ENCODE data around the gene FGF16.
"Not testable (repeated sequence)": the region's sequence is repeated elsewhere in the genome, so short reads cannot be mapped to it uniquely, and the experiment has no call there.

The FGF16 gene

DNA sequence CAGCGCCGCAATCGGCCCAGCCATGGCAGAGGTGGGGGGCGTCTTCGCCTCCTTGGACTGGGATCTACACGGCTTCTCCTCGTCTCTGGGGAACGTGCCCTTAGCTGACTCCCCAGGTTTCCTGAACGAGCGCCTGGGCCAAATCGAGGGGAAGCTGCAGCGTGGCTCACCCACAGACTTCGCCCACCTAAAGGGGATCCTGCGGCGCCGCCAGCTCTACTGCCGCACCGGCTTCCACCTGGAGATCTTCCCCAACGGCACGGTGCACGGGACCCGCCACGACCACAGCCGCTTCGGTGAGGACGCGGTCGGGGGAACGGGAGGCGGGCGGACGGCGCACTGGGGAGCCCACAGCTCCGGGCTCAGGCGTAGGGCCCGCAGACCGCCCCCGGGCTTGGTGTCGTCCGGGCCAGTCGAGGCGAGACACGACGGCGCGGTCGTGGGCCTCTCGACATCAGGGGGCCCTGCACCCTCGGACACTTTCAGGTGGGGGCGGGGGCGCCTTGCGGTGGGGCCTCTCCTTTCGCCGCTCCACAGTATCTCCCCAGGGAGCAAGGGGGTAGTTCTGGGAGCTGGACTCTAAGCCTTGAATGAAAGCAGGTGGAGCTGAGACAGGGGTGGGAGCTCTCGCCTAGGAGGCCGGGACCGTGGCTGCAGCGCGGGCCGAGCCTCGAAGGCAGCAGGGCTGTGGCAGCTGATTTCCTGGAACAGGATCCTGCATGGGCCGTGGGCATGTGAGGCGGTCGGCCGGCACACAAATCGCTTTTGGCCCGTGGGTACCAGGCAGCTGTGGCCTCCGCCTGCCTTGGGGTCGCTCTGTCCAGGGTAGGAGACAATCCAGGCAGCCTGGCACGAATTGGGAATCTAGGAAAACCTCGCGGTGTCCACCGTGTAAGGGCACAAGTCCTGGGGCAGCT, 722 bp downstream of the FGF16 start:
- Histone ChIP-seq H3K27ac (ENCODE audit: low read length) (no peak overlapping the region), H3K4me1 (ENCODE audit: control insufficient read depth in 1 of 2, insufficient read depth in 2 of 2, low read length in 2 of 2) (peaks cover 0 to 14% of the 10 kb centered on the region in 2 donors), H3K9me3 (ENCODE audit: control insufficient read depth in 1 of 2, low read length in 2 of 2) (no peaks in the 10 kb centered on the region), H3K36me3 (ENCODE audit: control insufficient read depth in 1 of 2, insufficient read depth in 2 of 2, low read length in 2 of 2) (no peaks in the 10 kb centered on the region), H3K4me3 (ENCODE audit: low read depth in 1 of 2, low read length in 2 of 2) (peak overlapping the region in 1 of 2 donors; percentile 56), H3K27me3 (ENCODE audit: low read depth, low read length) (no peaks in the 10 kb centered on the region)

- Histone ChIP-seq H3K9me3 (ENCODE audit: control insufficient read depth in 1 of 2, low read length in 2 of 2) (no peaks in the 10 kb centered on the region), H3K27me3 (ENCODE audit: low read depth, low read length) (no peaks in the 10 kb centered on the region), H3K27ac (ENCODE audit: low read length) (no peak overlapping the region), H3K4me3 (ENCODE audit: low read depth in 1 of 2, low read length in 2 of 2) (no peak overlapping the region), H3K4me1 (ENCODE audit: control insufficient read depth in 1 of 2, insufficient read depth in 2 of 2, low read length in 2 of 2) (peaks cover 0 to 14% of the 10 kb centered on the region in 2 donors), H3K36me3 (ENCODE audit: control insufficient read depth in 1 of 2, insufficient read depth in 2 of 2, low read length in 2 of 2) (no peaks in the 10 kb centered on the region)
Observed at GRCh38 chrX:77450415-77450814, 3.2 kb downstream of the FGF16 start.

DNA sequence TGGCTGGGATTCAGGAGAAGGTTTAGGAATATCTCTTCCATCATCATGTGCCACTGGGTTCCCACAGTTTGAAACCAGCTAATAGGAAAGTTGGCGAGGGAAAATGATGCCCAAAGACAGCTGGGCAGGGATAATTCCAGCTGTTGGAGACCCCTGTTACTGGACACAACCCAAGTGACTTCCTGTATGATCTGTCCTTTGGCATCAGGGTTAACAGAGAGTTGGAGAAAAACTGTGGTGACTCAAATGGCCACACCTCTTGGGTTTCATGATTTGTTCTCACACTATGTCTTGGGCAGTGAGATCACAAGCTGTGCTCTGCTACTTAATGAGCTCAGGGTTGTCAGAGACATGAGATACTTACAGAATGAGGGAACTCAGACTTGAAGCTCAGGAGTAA, 3.8 kb downstream of the FGF16 start:
- Histone ChIP-seq H3K27ac (ENCODE audit: low read length) (no peak overlapping the region), H3K4me3 (ENCODE audit: low read depth in 1 of 2, low read length in 2 of 2) (no peak overlapping the region), H3K4me1 (ENCODE audit: control insufficient read depth in 1 of 2, insufficient read depth in 2 of 2, low read length in 2 of 2) (peaks cover 0 to 14% of the 10 kb centered on the region in 2 donors), H3K9me3 (ENCODE audit: control insufficient read depth in 1 of 2, low read length in 2 of 2) (no peaks in the 10 kb centered on the region), H3K27me3 (ENCODE audit: low read depth, low read length) (no peaks in the 10 kb centered on the region), H3K36me3 (ENCODE audit: control insufficient read depth in 1 of 2, insufficient read depth in 2 of 2, low read length in 2 of 2) (no peaks in the 10 kb centered on the region)

GRCh38 chrX:77453190-77453589, 6.0 kb downstream of the FGF16 start:
- Histone ChIP-seq H3K27me3 (ENCODE audit: low read depth, low read length) (no peaks in the 10 kb centered on the region), H3K9me3 (ENCODE audit: control insufficient read depth in 1 of 2, low read length in 2 of 2) (no peaks in the 10 kb centered on the region), H3K4me1 (ENCODE audit: control insufficient read depth in 1 of 2, insufficient read depth in 2 of 2, low read length in 2 of 2) (no peaks in the 10 kb centered on the region), H3K4me3 (ENCODE audit: low read depth in 1 of 2, low read length in 2 of 2) (no peak overlapping the region), H3K27ac (ENCODE audit: low read length) (no peak overlapping the region), H3K36me3 (ENCODE audit: control insufficient read depth in 1 of 2, insufficient read depth in 2 of 2, low read length in 2 of 2) (no peaks in the 10 kb centered on the region)

DNA sequence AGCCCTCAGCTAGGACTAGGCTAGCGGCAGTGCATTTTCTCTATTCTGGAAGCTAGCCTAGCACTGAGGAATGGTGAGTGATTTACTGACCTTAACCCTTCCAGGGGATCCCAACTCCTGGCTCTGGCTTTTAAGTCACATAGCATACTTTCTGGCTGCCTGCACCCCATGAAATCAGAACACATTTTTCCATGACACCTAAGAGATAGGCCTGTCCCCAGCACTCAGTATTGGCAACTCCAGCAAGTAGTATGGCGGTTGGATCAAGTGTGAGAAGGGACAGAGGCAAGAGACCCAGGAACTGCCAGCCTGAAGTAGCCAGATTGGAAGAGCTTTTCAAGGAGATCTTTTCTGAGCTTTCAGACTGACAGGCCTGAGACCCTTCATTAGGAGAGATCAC, 8.2 kb downstream of the FGF16 start:
- Histone ChIP-seq H3K4me3 (ENCODE audit: low read depth in 1 of 2, low read length in 2 of 2) (no peak overlapping the region), H3K27me3 (ENCODE audit: low read depth, low read length) (no peaks in the 10 kb centered on the region), H3K4me1 (ENCODE audit: control insufficient read depth in 1 of 2, insufficient read depth in 2 of 2, low read length in 2 of 2) (no peaks in the 10 kb centered on the region), H3K9me3 (ENCODE audit: control insufficient read depth in 1 of 2, low read length in 2 of 2) (no peaks in the 10 kb centered on the region), H3K36me3 (ENCODE audit: control insufficient read depth in 1 of 2, insufficient read depth in 2 of 2, low read length in 2 of 2) (no peaks in the 10 kb centered on the region), H3K27ac (ENCODE audit: low read length) (no peak overlapping the region)

- no peaks in the 10 kb centered on the region for H3K27me3 ChIP-seq (ENCODE audit: low read depth, low read length)
- no peaks in the 10 kb centered on the region for H3K9me3 ChIP-seq (ENCODE audit: control insufficient read depth in 1 of 2, low read length in 2 of 2)
- no peak overlapping the region for H3K4me3 ChIP-seq (ENCODE audit: low read depth in 1 of 2, low read length in 2 of 2)
- no peak overlapping the region for H3K27ac ChIP-seq (ENCODE audit: low read length)
- no peaks in the 10 kb centered on the region for H3K36me3 ChIP-seq (ENCODE audit: control insufficient read depth in 1 of 2, insufficient read depth in 2 of 2, low read length in 2 of 2)
- H3K4me1 ChIP-seq (ENCODE audit: control insufficient read depth in 1 of 2, insufficient read depth in 2 of 2, low read length in 2 of 2) = no peaks in the 10 kb centered on the region
Observed at GRCh38 chrX:77484045-77484444, 36.9 kb downstream of the FGF16 start.

GRCh38 chrX:77493677-77494553, 46.7 kb downstream of the FGF16 start:
- H3K27ac ChIP-seq (ENCODE audit: low read length) = no peak overlapping the region
- no peaks in the 10 kb centered on the region for H3K4me1 ChIP-seq (ENCODE audit: control insufficient read depth in 1 of 2, insufficient read depth in 2 of 2, low read length in 2 of 2)
- H3K4me3 ChIP-seq (ENCODE audit: low read depth in 1 of 2, low read length in 2 of 2) = no peak overlapping the region
- H3K36me3 ChIP-seq (ENCODE audit: control insufficient read depth in 1 of 2, insufficient read depth in 2 of 2, low read length in 2 of 2) = no peaks in the 10 kb centered on the region
- H3K9me3 ChIP-seq (ENCODE audit: control insufficient read depth in 1 of 2, low read length in 2 of 2) = no peaks in the 10 kb centered on the region
- no peaks in the 10 kb centered on the region for H3K27me3 ChIP-seq (ENCODE audit: low read depth, low read length)

DNA sequence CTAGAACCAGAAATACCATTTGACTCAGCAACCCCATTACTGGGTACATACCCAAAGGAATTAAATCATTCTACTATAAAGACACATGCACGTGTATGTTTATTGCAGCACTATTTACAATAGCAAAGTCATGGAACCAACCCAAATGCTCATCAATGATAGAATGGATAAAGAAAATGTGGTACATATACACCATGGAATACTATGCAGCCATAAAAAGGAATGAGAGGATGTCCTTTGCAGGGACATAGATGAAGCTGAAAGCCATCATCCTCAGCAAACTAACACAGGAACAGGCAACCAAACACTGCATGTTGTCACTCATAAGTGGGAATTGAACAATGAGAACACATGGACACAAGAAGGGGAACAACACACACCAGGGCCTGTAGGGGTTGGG, 53.0 kb downstream of the FGF16 start:
- not testable (repeated sequence) for H3K36me3 ChIP-seq (ENCODE audit: control insufficient read depth in 1 of 2, insufficient read depth in 2 of 2, low read length in 2 of 2); H3K4me1 ChIP-seq (ENCODE audit: control insufficient read depth in 1 of 2, insufficient read depth in 2 of 2, low read length in 2 of 2)

DNA sequence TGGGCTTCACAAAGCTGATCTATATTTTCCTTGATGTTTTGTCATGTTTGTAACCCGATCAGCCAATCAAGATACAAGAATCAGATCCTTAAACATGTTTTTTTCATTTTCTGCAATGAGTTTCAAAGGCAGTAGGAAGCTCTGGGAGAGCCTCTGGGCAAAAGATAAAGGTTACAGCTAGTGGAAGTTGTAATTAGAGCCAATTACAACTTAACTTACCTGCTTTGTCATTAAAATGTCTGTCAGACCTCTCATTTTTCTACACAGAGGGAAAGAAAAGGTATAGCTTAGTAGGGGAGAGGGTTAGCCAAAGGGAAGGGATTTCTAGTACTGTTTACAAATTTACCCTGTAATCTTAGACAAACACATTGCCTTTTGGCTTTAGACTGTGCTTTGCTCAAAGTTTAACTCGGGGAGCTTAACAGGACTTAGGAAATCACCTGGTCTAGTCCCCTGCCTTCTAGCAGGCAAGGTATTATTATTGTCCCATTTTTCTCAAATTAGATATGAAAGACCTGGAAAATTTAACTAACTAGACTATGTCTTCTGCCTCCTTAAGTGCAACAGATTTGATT, 55.8 kb downstream of the FGF16 start:
- peaks cover 0 to 5% of the 10 kb centered on the region in 2 donors for H3K36me3 ChIP-seq (ENCODE audit: control insufficient read depth in 1 of 2, insufficient read depth in 2 of 2, low read length in 2 of 2)
- no peak overlapping the region for H3K27ac ChIP-seq (ENCODE audit: low read length)
- H3K4me1 ChIP-seq (ENCODE audit: control insufficient read depth in 1 of 2, insufficient read depth in 2 of 2, low read length in 2 of 2) = no peaks in the 10 kb centered on the region
- H3K4me3 ChIP-seq (ENCODE audit: low read depth in 1 of 2, low read length in 2 of 2) = no peak overlapping the region
- H3K27me3 ChIP-seq (ENCODE audit: low read depth, low read length) = no peaks in the 10 kb centered on the region
- no peaks in the 10 kb centered on the region for H3K9me3 ChIP-seq (ENCODE audit: control insufficient read depth in 1 of 2, low read length in 2 of 2)

More for the DNA sequence above, 53.0 kb downstream of the FGF16 start:
- H3K27ac ChIP-seq (ENCODE audit: low read length); H3K9me3 ChIP-seq (ENCODE audit: control insufficient read depth in 1 of 2, low read length in 2 of 2); H3K4me3 ChIP-seq (ENCODE audit: low read depth in 1 of 2, low read length in 2 of 2); H3K27me3 ChIP-seq (ENCODE audit: low read depth, low read length): not testable (repeated sequence)

- H3K27me3 ChIP-seq (ENCODE audit: low read depth, low read length) = no peaks in the 10 kb centered on the region
- no peaks in the 10 kb centered on the region for H3K4me1 ChIP-seq (ENCODE audit: control insufficient read depth in 1 of 2, insufficient read depth in 2 of 2, low read length in 2 of 2)
- no peak overlapping the region for H3K4me3 ChIP-seq (ENCODE audit: low read depth in 1 of 2, low read length in 2 of 2)
- H3K36me3 ChIP-seq (ENCODE audit: control insufficient read depth in 1 of 2, insufficient read depth in 2 of 2, low read length in 2 of 2) = peaks cover 0 to 13% of the 10 kb centered on the region in 2 donors
- H3K27ac ChIP-seq (ENCODE audit: low read length) = no peak overlapping the region
- no peaks in the 10 kb centered on the region for H3K9me3 ChIP-seq (ENCODE audit: control insufficient read depth in 1 of 2, low read length in 2 of 2)
Observed at GRCh38 chrX:77505227-77505626, 58.0 kb downstream of the FGF16 start.

Measured in muscle layer of duodenum (tissue), 2 donors.